Glutamatergic neuron (in vitro differentiated cells): Measurements from ENCODE around the gene AHDC1. TPM values are rescaled to one million over a fixed set of nuclear protein-coding genes. Genes with fewer than 3 reads are reported as not detected.

ENCODE experiments used
- DNase-seq: peaks from one replicate; pipeline ENCODE4 v3.0.0; 2022
- H3K27ac Mint-ChIP-seq: one replicate; pipeline ENCODE4 v1.8.0; 2020; ENCODE audit warnings: mild to moderate bottlenecking, mixed read lengths, inconsistent platforms; ENCODE audit not compliant: unreplicated experiment
- H3K27me3 Mint-ChIP-seq: one replicate; pipeline ENCODE4 v1.8.0; 2020; ENCODE audit warnings: mild to moderate bottlenecking, moderate library complexity, mixed read lengths, inconsistent platforms; ENCODE audit not compliant: unreplicated experiment
- H3K36me3 Mint-ChIP-seq: one replicate; pipeline ENCODE4 v1.8.0; 2020; ENCODE audit warnings: mild to moderate bottlenecking, mixed read lengths, inconsistent platforms; ENCODE audit not compliant: unreplicated experiment
- H3K4me1 Mint-ChIP-seq: one replicate; pipeline ENCODE4 v1.8.0; 2020; ENCODE audit warnings: mild to moderate bottlenecking, low read depth, mixed read lengths, inconsistent platforms; ENCODE audit not compliant: unreplicated experiment
- H3K4me3 Mint-ChIP-seq: one replicate; pipeline ENCODE4 v1.8.0; 2020; ENCODE audit warnings: mild to moderate bottlenecking, mixed read lengths, inconsistent platforms; ENCODE audit not compliant: unreplicated experiment
- H3K9me3 Mint-ChIP-seq: one replicate; pipeline ENCODE4 v1.8.0; 2020; ENCODE audit warnings: mild to moderate bottlenecking, moderate library complexity, mixed read lengths, inconsistent platforms; ENCODE audit not compliant: unreplicated experiment
- long read RNA-seq: library from polyadenylated mRNA; unstranded; transcript quantifications from one replicate; pipeline ENCODE4 v2.0.0, GENCODE V29; 2020; ENCODE audit not compliant: unreplicated experiment
- total RNA-seq: library from RNA; stranded (reverse); fragmentation: NEBNext Ultra II Directional; extraction: Animal tissue kit (Norgen Biotek cat#: 25700); gene quantifications from one replicate; pipeline ENCODE4 v1.2.1, GENCODE V29; 2021; ENCODE audit not compliant: unreplicated experiment
- TF ChIP-seq, protein P1 (sequence below): fragments of 200-600 bp; sonication (generic); IDR thresholded peaks from one replicate; pipeline ENCODE4 v1.5.0; 2021; ENCODE audit not compliant: partially characterized antibody, unreplicated experiment

The AHDC1 gene, protein sequence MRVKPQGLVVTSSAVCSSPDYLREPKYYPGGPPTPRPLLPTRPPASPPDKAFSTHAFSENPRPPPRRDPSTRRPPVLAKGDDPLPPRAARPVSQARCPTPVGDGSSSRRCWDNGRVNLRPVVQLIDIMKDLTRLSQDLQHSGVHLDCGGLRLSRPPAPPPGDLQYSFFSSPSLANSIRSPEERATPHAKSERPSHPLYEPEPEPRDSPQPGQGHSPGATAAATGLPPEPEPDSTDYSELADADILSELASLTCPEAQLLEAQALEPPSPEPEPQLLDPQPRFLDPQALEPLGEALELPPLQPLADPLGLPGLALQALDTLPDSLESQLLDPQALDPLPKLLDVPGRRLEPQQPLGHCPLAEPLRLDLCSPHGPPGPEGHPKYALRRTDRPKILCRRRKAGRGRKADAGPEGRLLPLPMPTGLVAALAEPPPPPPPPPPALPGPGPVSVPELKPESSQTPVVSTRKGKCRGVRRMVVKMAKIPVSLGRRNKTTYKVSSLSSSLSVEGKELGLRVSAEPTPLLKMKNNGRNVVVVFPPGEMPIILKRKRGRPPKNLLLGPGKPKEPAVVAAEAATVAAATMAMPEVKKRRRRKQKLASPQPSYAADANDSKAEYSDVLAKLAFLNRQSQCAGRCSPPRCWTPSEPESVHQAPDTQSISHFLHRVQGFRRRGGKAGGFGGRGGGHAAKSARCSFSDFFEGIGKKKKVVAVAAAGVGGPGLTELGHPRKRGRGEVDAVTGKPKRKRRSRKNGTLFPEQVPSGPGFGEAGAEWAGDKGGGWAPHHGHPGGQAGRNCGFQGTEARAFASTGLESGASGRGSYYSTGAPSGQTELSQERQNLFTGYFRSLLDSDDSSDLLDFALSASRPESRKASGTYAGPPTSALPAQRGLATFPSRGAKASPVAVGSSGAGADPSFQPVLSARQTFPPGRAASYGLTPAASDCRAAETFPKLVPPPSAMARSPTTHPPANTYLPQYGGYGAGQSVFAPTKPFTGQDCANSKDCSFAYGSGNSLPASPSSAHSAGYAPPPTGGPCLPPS (N-terminal part only)
- 131 TPM for total RNA-seq
- long read RNA-seq, partial matches to known transcripts = 2 of 3 reads
- long read RNA-seq, other reads (novel, unspliced or antisense) = 1 of 3 reads

DNA sequence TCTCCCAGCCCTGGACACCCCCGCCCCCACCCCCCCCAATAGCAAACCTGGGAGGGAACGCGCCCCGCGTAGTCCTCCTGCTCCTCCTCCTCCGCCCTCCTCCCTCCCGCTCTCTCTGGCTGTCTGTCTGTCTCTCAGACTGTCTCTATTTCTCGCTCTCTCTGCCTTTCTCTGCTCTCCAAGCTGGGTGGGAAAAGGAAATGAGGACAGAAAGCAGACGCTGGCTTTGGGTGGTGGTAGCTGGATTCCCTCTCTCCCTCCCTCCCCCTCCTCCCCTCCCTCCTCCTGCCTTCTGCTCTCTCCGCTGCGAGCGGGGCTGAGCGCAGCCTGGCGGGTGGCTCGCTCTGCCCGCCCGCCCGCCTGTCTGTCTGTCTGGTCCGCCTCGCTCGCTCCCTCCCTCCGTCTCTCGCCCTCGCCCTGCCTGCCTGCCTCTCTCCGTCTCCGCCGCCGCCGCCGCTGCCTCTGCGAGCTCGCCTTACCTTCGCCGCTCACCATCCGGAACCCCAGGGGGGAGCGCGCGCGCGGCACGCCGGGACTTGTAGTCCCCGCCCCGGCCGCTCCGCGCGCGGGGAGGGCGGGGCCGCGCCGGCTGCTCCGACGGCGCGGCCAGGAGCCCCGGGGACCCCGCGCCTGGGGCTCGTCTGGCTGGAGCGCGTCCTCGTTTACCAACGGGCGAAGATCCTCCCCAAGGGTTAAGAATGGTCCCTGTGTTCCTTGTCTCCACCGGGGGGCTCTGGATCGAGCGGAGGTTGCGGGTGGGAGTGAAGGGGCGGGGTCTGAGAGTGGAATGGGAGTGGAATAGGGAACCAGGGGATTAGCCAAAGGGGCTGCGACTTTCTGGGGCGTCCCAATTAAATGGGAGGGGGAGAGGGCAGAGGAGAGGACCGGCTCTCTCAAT lies at the start of gene AHDC1:
TSS of gene AHDC1 (minus strand) at position 464 of the 898 bp plus-strand sequence. CDS start 52,029 bp downstream, outside the sequence.
- H3K9me3 Mint-ChIP-seq = peaks cover 4% of the 10 kb centered on the region
- peaks cover 15% of the 10 kb centered on the region for H3K27me3 Mint-ChIP-seq
- H3K4me3 Mint-ChIP-seq = peak within 1 kb of the TSS; percentile 91
- H3K4me1 Mint-ChIP-seq = peaks cover 44% of the 10 kb centered on the region
- peak; percentile 97 for DNase-seq
- no peaks in the 10 kb centered on the region for H3K36me3 Mint-ChIP-seq
- peak within 1 kb of the TSS; percentile 96 for H3K27ac Mint-ChIP-seq
- TF ChIP-seq, protein P1, sequence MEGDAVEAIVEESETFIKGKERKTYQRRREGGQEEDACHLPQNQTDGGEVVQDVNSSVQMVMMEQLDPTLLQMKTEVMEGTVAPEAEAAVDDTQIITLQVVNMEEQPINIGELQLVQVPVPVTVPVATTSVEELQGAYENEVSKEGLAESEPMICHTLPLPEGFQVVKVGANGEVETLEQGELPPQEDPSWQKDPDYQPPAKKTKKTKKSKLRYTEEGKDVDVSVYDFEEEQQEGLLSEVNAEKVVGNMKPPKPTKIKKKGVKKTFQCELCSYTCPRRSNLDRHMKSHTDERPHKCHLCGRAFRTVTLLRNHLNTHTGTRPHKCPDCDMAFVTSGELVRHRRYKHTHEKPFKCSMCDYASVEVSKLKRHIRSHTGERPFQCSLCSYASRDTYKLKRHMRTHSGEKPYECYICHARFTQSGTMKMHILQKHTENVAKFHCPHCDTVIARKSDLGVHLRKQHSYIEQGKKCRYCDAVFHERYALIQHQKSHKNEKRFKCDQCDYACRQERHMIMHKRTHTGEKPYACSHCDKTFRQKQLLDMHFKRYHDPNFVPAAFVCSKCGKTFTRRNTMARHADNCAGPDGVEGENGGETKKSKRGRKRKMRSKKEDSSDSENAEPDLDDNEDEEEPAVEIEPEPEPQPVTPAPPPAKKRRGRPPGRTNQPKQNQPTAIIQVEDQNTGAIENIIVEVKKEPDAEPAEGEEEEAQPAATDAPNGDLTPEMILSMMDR = no peak

DNA sequence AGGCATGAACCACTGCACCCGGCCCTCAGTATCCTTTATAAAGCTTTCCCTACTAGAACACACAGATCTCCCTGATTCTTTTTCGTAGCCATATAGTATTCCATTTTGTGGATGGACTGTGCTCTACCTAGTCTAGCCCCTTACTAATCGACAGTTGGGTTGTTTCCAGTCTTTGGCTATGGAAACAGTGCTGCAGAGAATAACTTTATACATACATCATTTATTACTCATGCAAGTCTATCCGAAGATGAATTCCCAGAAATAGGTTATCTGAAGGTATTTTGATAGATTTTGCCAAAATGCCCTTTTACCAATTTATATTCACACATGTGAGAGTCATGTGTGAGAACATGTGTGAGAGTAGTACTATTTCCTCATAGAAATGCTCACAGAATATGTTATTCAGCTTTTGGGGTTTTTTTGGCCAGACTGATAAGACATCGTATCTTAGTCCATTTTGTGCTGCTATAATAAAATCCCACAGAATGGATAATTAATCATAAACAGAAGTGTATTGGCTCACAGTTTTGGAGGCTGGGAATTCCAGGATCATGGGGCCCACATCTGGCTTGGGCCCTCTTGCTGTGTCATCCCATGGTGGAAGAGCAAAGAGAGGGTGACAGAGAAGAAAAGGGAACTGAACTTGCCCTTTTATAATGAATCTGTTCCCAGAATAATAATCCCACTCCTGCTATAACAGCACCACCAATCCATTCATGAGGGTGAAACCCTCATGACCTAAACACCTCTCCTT lies 48.3 kb upstream of the AHDC1 start:
- Mint-ChIP-seq H3K27me3 (no peaks in the 10 kb centered on the region), H3K36me3 (no peaks in the 10 kb centered on the region), H3K4me1 (peaks cover 10% of the 10 kb centered on the region), H3K9me3 (peaks cover 2% of the 10 kb centered on the region), H3K4me3 (no peak overlapping the region), H3K27ac (no peak overlapping the region)
- TF ChIP-seq, protein P1 = no peak
- DNase-seq = no peak

DNA sequence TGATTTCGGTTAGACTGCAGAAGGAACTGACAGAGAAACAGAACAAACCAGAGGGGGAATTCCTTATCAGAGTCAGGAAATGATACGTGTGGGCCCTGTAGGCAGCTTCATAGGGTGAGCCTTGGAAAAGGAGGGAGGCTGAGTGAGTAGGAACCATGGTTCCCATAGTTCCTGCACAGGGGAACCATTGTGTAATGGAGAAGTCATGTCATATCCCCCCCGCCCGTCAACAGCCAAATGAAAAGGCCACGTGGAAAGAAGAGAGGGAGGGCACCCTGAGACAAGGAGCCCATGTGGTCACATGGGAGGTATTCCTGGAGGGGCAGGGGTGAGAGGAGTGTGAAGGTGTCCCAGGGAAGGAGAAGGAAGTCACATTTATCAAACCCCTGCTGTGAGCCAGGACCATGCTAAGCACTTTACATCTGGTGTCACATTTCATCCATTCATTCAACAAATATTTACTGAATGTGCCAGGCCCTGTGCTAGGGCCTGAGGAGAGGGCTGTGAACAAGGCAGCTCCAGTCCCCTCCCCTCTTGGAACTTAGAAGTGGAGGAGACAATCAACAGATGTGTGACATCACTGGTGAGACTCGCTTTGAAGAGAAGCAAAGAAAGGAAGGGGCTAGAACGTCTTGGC lies 46.7 kb upstream of the AHDC1 start:
- Mint-ChIP-seq H3K9me3 (peaks cover 2% of the 10 kb centered on the region), H3K27ac (no peak overlapping the region), H3K36me3 (no peaks in the 10 kb centered on the region), H3K27me3 (no peaks in the 10 kb centered on the region), H3K4me3 (no peak overlapping the region), H3K4me1 (peaks cover 9% of the 10 kb centered on the region)
- no peak for DNase-seq
- TF ChIP-seq, protein P1 = no peak

DNA sequence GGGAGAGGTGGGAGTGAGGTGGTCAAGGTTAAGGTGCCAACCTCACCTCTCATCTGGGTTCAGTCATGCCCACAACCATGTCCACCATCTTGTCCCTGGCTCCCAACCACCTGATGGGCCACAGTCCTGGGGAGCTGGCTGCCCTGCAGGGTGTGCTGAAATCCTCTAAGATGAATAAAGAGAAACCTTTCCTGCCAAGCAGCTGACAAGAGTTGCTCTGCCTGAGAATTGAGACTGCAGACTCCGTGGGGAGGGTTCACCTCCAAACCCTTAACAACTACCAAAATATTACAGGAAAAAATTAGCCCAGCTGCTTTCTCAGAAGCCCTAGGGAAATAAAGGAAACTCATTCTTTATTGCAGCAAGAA lies 46.2 kb upstream of the AHDC1 start:
- H3K36me3 Mint-ChIP-seq = no peaks in the 10 kb centered on the region
- H3K9me3 Mint-ChIP-seq = peaks cover 2% of the 10 kb centered on the region
- H3K4me1 Mint-ChIP-seq = peaks cover 4% of the 10 kb centered on the region
- no peaks in the 10 kb centered on the region for H3K27me3 Mint-ChIP-seq
- TF ChIP-seq, protein P1 = no peak
- no peak overlapping the region for H3K27ac Mint-ChIP-seq
- H3K4me3 Mint-ChIP-seq = no peak overlapping the region
- no peak for DNase-seq
